HCT116 (cell line): Measurements from ENCODE around the gene SPSB1. TPM values are rescaled to one million over a fixed set of nuclear protein-coding genes. Genes with fewer than 3 reads are reported as not detected.

Experiments
- ATAC-seq: fragments of 200-7000 bp; cut with Tn5 transposase; 2 replicates; pipeline ENCODE4 v1.9.1; 2020; ENCODE audit warnings: mild to moderate bottlenecking, moderate library complexity
- BruUV-seq: library from RNA; stranded (reverse); fragments of 400-500 nt; replicated peaks from 2 replicates; lab custom pipeline; 2021; lab: Mats Ljungman, UMichigan
- CTCF ChIA-PET: fragments of 300-600 bp; sonication (Branson Sonifier 250); formaldehyde crosslinking; loops from one replicate; lab custom pipeline; 2021; ENCODE audit warnings: antibody characterized with exemption; lab: Charles Lee
- POLR2A ChIA-PET: fragments of 300-600, 350-600 bp; sonication (Branson Sonifier 250); formaldehyde crosslinking; loops from one replicate; lab custom pipeline; 2021; ENCODE audit warnings: antibody characterized with exemption; lab: Charles Lee
- RAD21 ChIA-PET, 2 experiments: fragments of 300-600 bp; sonication (Branson Sonifier 250); formaldehyde crosslinking; loops; one replicate each; lab custom pipeline; 2023; ENCODE audit warnings: low total read pairs in 2 of 2; ENCODE audit not compliant: uncharacterized antibody in 2 of 2, unreplicated experiment in 2 of 2, low non-redundant PET in 1 of 2; lab: Charles Lee
- DNase-seq: peaks from one replicate; pipeline ENCODE4 v3.0.0-alpha.2; 2010; ENCODE audit warnings: low read depth, low spot score
- H2AFZ ChIP-seq: fragments of 200-600 bp; shearing (Covaris generic), sonication (generic); 2 replicates; pipeline ENCODE4 v1.6.1; 2017; ENCODE audit warnings: low read depth, mixed run types, mixed read lengths, antibody characterized with exemption, low read length; ENCODE audit not compliant: poor library complexity, severe bottlenecking
- H3K27ac ChIP-seq: 2 replicates; pipeline ENCODE4 v1.5.1; 2012; ENCODE audit warnings: low read depth, low read length
- H3K27me3 ChIP-seq: fragments of 200-600 bp; sonication (generic); 2 replicates; pipeline ENCODE4 v1.6.1; 2016; ENCODE audit warnings: mixed run types, low read length, mixed read lengths; ENCODE audit not compliant: insufficient read depth
- H3K36me3 ChIP-seq, 2 experiments: fragments of 200-500 bp in 1 of 2; fragments of 200-600 bp in 1 of 2; sonication (Bioruptor generic) in 1 of 2; sonication (generic) in 1 of 2; 2 replicates each; pipeline versions ENCODE4 v1.5.1 to v1.6.1; 2014 to 2016; ENCODE audit warnings: low read length in 2 of 2, inconsistent platforms in 1 of 2, mixed read lengths in 1 of 2, mixed run types in 1 of 2; ENCODE audit not compliant: insufficient read depth in 2 of 2, control insufficient read depth in 1 of 2
- H3K4me1 ChIP-seq, 2 experiments: fragments of 200-600 bp in 1 of 2; sonication (generic) in 1 of 2; 2 replicates each; pipeline versions ENCODE4 v1.5.1 to v1.6.1; 2012 to 2017; ENCODE audit warnings: low read length in 2 of 2, inconsistent platforms in 1 of 2, mild to moderate bottlenecking in 1 of 2, mixed read lengths in 1 of 2, mixed run types in 1 of 2, moderate library complexity in 1 of 2; ENCODE audit not compliant: insufficient read depth in 2 of 2, control insufficient read depth in 1 of 2
- H3K4me2 ChIP-seq: fragments of 200-600 bp; sonication (generic); 2 replicates; pipeline ENCODE4 v1.6.1; 2017; ENCODE audit warnings: mixed run types, low read length, mixed read lengths
- H3K4me3 ChIP-seq, 2 experiments: fragments of 200-600 bp in 1 of 2; sonication (generic) in 1 of 2; replicated peaks in 1 of 2; 2 replicates each; pipeline ENCODE4 v1.5.1; 2011 to 2016; ENCODE audit warnings: low read length in 2 of 2, control low read depth in 1 of 2, low read depth in 1 of 2, mild to moderate bottlenecking in 1 of 2, mixed read lengths in 1 of 2, mixed run types in 1 of 2
- H3K79me2 ChIP-seq: fragments of 200-600 bp; sonication (generic); 2 replicates; pipeline ENCODE4 v1.6.1; 2017; ENCODE audit warnings: mild to moderate bottlenecking, mixed run types, low read length, moderate library complexity, mixed read lengths; ENCODE audit not compliant: insufficient read depth
- H3K9ac ChIP-seq: fragments of 200-600 bp; sonication (generic); 2 replicates; pipeline ENCODE4 v1.6.1; 2016; ENCODE audit warnings: low read length, mixed read lengths
- H3K9me2 ChIP-seq: fragments of 200-600 bp; sonication (generic), shearing (Covaris generic); 2 replicates; pipeline ENCODE4 v1.6.1; 2017; ENCODE audit warnings: mixed run types, mild to moderate bottlenecking, moderate library complexity; ENCODE audit not compliant: insufficient read depth
- H3K9me3 ChIP-seq, 2 experiments: fragments of 200-500 bp in 1 of 2; fragments of 200-600 bp in 1 of 2; sonication (Bioruptor generic) in 1 of 2; sonication (generic) in 1 of 2; 2 replicates each; pipeline ENCODE4 v1.6.1; 2014 to 2017; ENCODE audit warnings: low read length in 2 of 2, mixed read lengths in 2 of 2, inconsistent platforms in 1 of 2, low read depth in 1 of 2, mild to moderate bottlenecking in 1 of 2, mixed run types in 1 of 2, moderate library complexity in 1 of 2; ENCODE audit not compliant: control insufficient read depth in 1 of 2, insufficient read depth in 1 of 2
- H4K20me1 ChIP-seq: fragments of 200-600 bp; sonication (generic), shearing (Covaris generic); 2 replicates; pipeline ENCODE4 v1.6.1; 2017; ENCODE audit warnings: mixed run types, mild to moderate bottlenecking, moderate library complexity; ENCODE audit not compliant: insufficient read depth
- CEBPB ChIP-seq: IDR thresholded peaks from 2 replicates; pipeline ENCODE4 v1.6.1; 2012; ENCODE audit warnings: low read depth
- ELF1 ChIP-seq: IDR thresholded peaks from 2 replicates; pipeline ENCODE4 v1.6.1; 2012; ENCODE audit warnings: low read depth, borderline replicate concordance
- EZH2 ChIP-seq: fragments of 200-600 bp; sonication (generic); IDR thresholded peaks from 2 replicates; pipeline ENCODE4 v1.6.1; 2017; ENCODE audit warnings: antibody characterized with exemption, mixed run types
- TCF7L2 ChIP-seq: IDR thresholded peaks from 2 replicates; pipeline ENCODE4 v1.7.0; 2011; ENCODE audit warnings: borderline replicate concordance, inconsistent platforms; ENCODE audit not compliant: insufficient read depth, insufficient read length; ENCODE audit errors: extremely low read depth
- YY1 ChIP-seq: IDR thresholded peaks from 2 replicates; pipeline ENCODE4 v1.6.1; 2011; ENCODE audit warnings: low read length, low read depth, moderate library complexity, mild to moderate bottlenecking; ENCODE audit not compliant: insufficient replicate concordance; ENCODE audit errors: extremely low read depth
- intact Hi-C: fragments of 100-400 bp; cut with micrococcal nuclease; formaldehyde crosslinking; loops from 2 replicates; pipeline ENCODE4 v1.10.0; 2022
- total RNA-seq: library from RNA; stranded (reverse); gene quantifications from one replicate; pipeline ENCODE4 v1.2.1, GENCODE V29; 2021; ENCODE audit not compliant: unreplicated experiment
- TF ChIP-seq, protein P1 (sequence below): IDR thresholded peaks from 2 replicates; pipeline ENCODE4 v1.6.1; 2012; ENCODE audit warnings: low read depth
- TF ChIP-seq, protein P2 (sequence below): IDR thresholded peaks from 2 replicates; pipeline ENCODE4 v1.6.1; 2012

Gene SPSB1
- total RNA-seq, 1 experiment from 2014 or later, result 10.8 TPM

DNA sequence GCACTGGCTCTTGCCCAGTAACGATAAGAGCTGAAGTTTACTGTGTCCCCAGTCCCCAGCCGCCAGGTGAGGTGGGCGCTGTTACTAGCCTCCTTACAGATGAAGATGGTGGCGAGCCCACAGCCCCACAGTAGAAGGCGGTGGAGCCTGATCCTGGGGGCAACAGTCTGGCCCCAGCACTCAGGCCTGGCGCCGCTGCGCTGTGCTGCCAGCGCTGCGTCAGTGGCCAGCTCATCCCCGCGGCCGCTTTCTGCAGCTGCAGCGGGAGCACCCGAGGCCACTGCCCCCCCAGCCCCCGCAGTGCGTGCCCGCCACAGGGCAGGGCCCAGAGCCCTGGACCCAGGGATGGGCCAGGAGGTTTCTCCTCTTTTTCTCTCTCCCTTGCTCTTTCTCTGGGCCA, 44.8 kb upstream of the SPSB1 start (continued):
- TF ChIP-seq YY1, result no peak

- no peak overlapping the region for H3K27ac ChIP-seq
- no peak for DNase-seq
- H3K4me3 ChIP-seq, result no peak overlapping the region
- H3K79me2 ChIP-seq, result no peaks in the 10 kb centered on the region
- no peaks in the 10 kb centered on the region for H3K9me3 ChIP-seq
- no peak overlapping the region for H2AFZ ChIP-seq
- ChIA-PET RAD21 (no interaction called here), POLR2A (no interaction called here), CTCF (interaction anchor here (1.4 kb wide), 1 partner anchor 14 kb away, joined by 3 read pairs; the partner anchor contains the start of gene H6PD)
- BruUV-seq, result no TSS peak
- intact Hi-C loops, result no loop called here
- no peaks in the 10 kb centered on the region for H4K20me1 ChIP-seq
- no peaks in the 10 kb centered on the region for H3K9me2 ChIP-seq
- H3K27me3 ChIP-seq, result no peaks in the 10 kb centered on the region
- no peaks in the 10 kb centered on the region for H3K36me3 ChIP-seq
- ATAC-seq, result no peak
- H3K4me1 ChIP-seq, result no peaks in the 10 kb centered on the region
- no peak for TF ChIP-seq ELF1
- TF ChIP-seq, protein P1, sequence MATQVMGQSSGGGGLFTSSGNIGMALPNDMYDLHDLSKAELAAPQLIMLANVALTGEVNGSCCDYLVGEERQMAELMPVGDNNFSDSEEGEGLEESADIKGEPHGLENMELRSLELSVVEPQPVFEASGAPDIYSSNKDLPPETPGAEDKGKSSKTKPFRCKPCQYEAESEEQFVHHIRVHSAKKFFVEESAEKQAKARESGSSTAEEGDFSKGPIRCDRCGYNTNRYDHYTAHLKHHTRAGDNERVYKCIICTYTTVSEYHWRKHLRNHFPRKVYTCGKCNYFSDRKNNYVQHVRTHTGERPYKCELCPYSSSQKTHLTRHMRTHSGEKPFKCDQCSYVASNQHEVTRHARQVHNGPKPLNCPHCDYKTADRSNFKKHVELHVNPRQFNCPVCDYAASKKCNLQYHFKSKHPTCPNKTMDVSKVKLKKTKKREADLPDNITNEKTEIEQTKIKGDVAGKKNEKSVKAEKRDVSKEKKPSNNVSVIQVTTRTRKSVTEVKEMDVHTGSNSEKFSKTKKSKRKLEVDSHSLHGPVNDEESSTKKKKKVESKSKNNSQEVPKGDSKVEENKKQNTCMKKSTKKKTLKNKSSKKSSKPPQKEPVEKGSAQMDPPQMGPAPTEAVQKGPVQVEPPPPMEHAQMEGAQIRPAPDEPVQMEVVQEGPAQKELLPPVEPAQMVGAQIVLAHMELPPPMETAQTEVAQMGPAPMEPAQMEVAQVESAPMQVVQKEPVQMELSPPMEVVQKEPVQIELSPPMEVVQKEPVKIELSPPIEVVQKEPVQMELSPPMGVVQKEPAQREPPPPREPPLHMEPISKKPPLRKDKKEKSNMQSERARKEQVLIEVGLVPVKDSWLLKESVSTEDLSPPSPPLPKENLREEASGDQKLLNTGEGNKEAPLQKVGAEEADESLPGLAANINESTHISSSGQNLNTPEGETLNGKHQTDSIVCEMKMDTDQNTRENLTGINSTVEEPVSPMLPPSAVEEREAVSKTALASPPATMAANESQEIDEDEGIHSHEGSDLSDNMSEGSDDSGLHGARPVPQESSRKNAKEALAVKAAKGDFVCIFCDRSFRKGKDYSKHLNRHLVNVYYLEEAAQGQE, result no peak
- no peak for TF ChIP-seq CEBPB
- no peak for TF ChIP-seq EZH2
- TF ChIP-seq, protein P2, sequence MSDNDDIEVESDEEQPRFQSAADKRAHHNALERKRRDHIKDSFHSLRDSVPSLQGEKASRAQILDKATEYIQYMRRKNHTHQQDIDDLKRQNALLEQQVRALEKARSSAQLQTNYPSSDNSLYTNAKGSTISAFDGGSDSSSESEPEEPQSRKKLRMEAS, result no peak
- TF ChIP-seq TCF7L2, result no peak
- no peak overlapping the region for H3K4me2 ChIP-seq
- H3K9ac ChIP-seq, result no peak overlapping the region
Observed at GRCh38 chr1:9248341-9249262, 44.1 kb upstream of the SPSB1 start.
